Right kidney (tissue), 9 donors: ENCODE results near the gene BTNL9.
"Not testable (repeated sequence)": the region's sequence is repeated elsewhere in the genome, so short reads cannot be mapped to it uniquely, and the experiment has no call there.

Experiments used
- DNase-seq: peaks from one replicate; pipeline ENCODE4 v3.0.0-alpha.2; 2016
- long read RNA-seq, 8 donors: transcript quantifications; one replicate each; lab custom pipeline, GENCODE V29; 2026

The BTNL9 gene
- long read RNA-seq, donor 1, result 0 reads
- long read RNA-seq, donor 2, result 0 reads
- long read RNA-seq, donor 3, result 0 reads
- long read RNA-seq, donor 4, result 0 reads
- long read RNA-seq, donor 5, result 0 reads
- long read RNA-seq, donor 6, result 0 reads
- long read RNA-seq, donor 7, partial matches to known transcripts, result 0 of 1 reads
- long read RNA-seq, donor 7, other reads (novel, unspliced or antisense), result 0 of 1 reads
- long read RNA-seq, donor 8, result 0 reads

GRCh38 chr5:181039931-181040630 lies at the start of gene BTNL9:
TSS of gene BTNL9 (plus strand) at chr5:181040266. CDS start at chr5:181045490, 5,224 bp downstream.
- no peak for DNase-seq

- DNase-seq, result no peak
Measured at GRCh38 chr5:180990882-180991242, 49.2 kb upstream of the BTNL9 start.

- DNase-seq, result no peak
Measured at GRCh38 chr5:181001947-181002346, 38.1 kb upstream of the BTNL9 start.

GRCh38 chr5:181005791-181006190 lies 34.3 kb upstream of the BTNL9 start:
- DNase-seq, result no peak

- no peak for DNase-seq
Measured at GRCh38 chr5:181008136-181008535, 31.9 kb upstream of the BTNL9 start.

GRCh38 chr5:181010018-181010417 lies 30.0 kb upstream of the BTNL9 start:
- not testable (repeated sequence) for DNase-seq

GRCh38 chr5:181014654-181015053 lies 25.4 kb upstream of the BTNL9 start:
- not testable (repeated sequence) for DNase-seq

- DNase-seq, result not testable (repeated sequence)
Measured at GRCh38 chr5:181017448-181017847, 22.6 kb upstream of the BTNL9 start.

GRCh38 chr5:181020688-181021087 lies 19.4 kb upstream of the BTNL9 start:
- no peak for DNase-seq

- no peak for DNase-seq
Measured at GRCh38 chr5:181024245-181025064, 15.6 kb upstream of the BTNL9 start.

- no peak for DNase-seq
Measured at GRCh38 chr5:181027452-181028031, 12.5 kb upstream of the BTNL9 start.

- no peak for DNase-seq
Measured at GRCh38 chr5:181028032-181028819, 11.8 kb upstream of the BTNL9 start.

- no peak for DNase-seq
Measured at GRCh38 chr5:181031716-181032115, 8.3 kb upstream of the BTNL9 start.

GRCh38 chr5:181035991-181036815 lies 3.9 kb upstream of the BTNL9 start:
- no peak for DNase-seq

- no peak for DNase-seq
Measured at GRCh38 chr5:181036816-181037364, 3.2 kb upstream of the BTNL9 start.

GRCh38 chr5:181037365-181037861 lies 2.7 kb upstream of the BTNL9 start:
- DNase-seq, result no peak

GRCh38 chr5:181039471-181039870 lies 595 bp upstream of the BTNL9 start:
- DNase-seq, result no peak

GRCh38 chr5:181040631-181040945 lies 522 bp downstream of the BTNL9 start:
- no peak for DNase-seq

GRCh38 chr5:181041043-181041442 lies 977 bp downstream of the BTNL9 start:
- no peak for DNase-seq

GRCh38 chr5:181042036-181042713 lies 2.1 kb downstream of the BTNL9 start:
- no peak for DNase-seq
